Kidney (tissue), 14 donors: ENCODE results near the gene SH2D1B. TPM values are rescaled to one million over a fixed set of nuclear protein-coding genes. Genes with fewer than 3 reads are reported as not detected.

Source experiments
- DNase-seq, 5 donors: peaks; one replicate each; pipeline ENCODE4 v3.0.0-alpha.2; 2013 to 2020
- FAIRE-seq: peaks from 2 replicates; lab custom pipeline; 2012; peaks lifted over from hg19 to GRCh38; lab: Jason Lieb, UNC
- H3K27ac ChIP-seq, 2 donors: one replicate each; pipeline ENCODE4 v1.7.0; 2013; ENCODE audit warnings: low read depth in 2 of 2, low read length in 2 of 2, inconsistent platforms in 1 of 2
- H3K27me3 ChIP-seq: one replicate; pipeline ENCODE4 v1.7.1; 2013; ENCODE audit warnings: low read length, inconsistent platforms; ENCODE audit not compliant: control insufficient read depth, insufficient read depth
- H3K36me3 ChIP-seq, 3 donors: one replicate each; pipeline versions ENCODE4 v1.7.0 to v1.7.1; 2013; ENCODE audit warnings: low read length in 3 of 3, control low read depth in 1 of 3, inconsistent platforms in 1 of 3; ENCODE audit not compliant: insufficient read depth in 3 of 3, control insufficient read depth in 2 of 3
- H3K4me1 ChIP-seq, 3 donors: one replicate each; pipeline versions ENCODE4 v1.7.0 to v1.7.1; 2013; ENCODE audit warnings: low read length in 3 of 3, inconsistent platforms in 1 of 3, low read depth in 1 of 3; ENCODE audit not compliant: control insufficient read depth in 2 of 3, insufficient read depth in 2 of 3
- H3K4me3 ChIP-seq, 3 donors: one replicate each; pipeline versions ENCODE4 v1.7.0 to v1.8.1; 2013; ENCODE audit warnings: low read length in 3 of 3, control low read depth in 1 of 3, inconsistent platforms in 1 of 3
- H3K9ac ChIP-seq, 3 donors: one replicate each; pipeline versions ENCODE4 v1.7.0 to v1.7.1; 2013; ENCODE audit warnings: low read length in 3 of 3, control low read depth in 1 of 3, inconsistent platforms in 1 of 3
- H3K9me3 ChIP-seq, 3 donors: one replicate each; pipeline versions ENCODE4 v1.7.0 to v1.7.1; 2013; ENCODE audit warnings: low read length in 3 of 3, control low read depth in 1 of 3, inconsistent platforms in 1 of 3; ENCODE audit not compliant: control insufficient read depth in 2 of 3, insufficient read depth in 1 of 3
- intact Hi-C: fragments of 100-400 bp; cut with DNase I; formaldehyde crosslinking; loops from one replicate; pipeline ENCODE4 v1.11.1; 2022
- polyA plus RNA-seq: library from polyadenylated mRNA; stranded (reverse); fragments of 350-450 nt; fragmentation: Illumina TruSeq; extraction: RNeasy Lipid Tissue Mini Kit (QIAGEN cat#74804); gene quantifications from one replicate; pipeline ENCODE4 v1.2.3, GENCODE V29; 2014; ENCODE audit warnings: low read depth, low replicate concordance; ENCODE audit not compliant: insufficient read depth
- total RNA-seq: library from RNA; stranded (reverse); fragmentation: NEBNext Ultra II Directional; extraction: Animal tissue kit (Norgen Biotek cat#: 25700); gene quantifications from one replicate; pipeline ENCODE4 v1.2.1, GENCODE V29; 2021
- TF ChIP-seq, protein P1 (sequence below): IDR thresholded peaks from 3 replicates; pipeline ENCODE4 v1.5.1; 2012; ENCODE audit warnings: mild to moderate bottlenecking, moderate library complexity, borderline replicate concordance; ENCODE audit not compliant: insufficient read depth; ENCODE audit errors: extremely low read depth
- donor health status: control.
- donor health status: control.
- donor health status: control.
- donor health status: control.
- donor health status: control.
- donor health status: DM: yes; HTN: yes; CAD: no.
- donor health status: Normal renal cell carcinoma (clear cell type).

SH2D1B gene
- total and polyA plus RNA-seq, 2 donors from 2014 or later = 0.76 TPM; not detected in 1

DNA sequence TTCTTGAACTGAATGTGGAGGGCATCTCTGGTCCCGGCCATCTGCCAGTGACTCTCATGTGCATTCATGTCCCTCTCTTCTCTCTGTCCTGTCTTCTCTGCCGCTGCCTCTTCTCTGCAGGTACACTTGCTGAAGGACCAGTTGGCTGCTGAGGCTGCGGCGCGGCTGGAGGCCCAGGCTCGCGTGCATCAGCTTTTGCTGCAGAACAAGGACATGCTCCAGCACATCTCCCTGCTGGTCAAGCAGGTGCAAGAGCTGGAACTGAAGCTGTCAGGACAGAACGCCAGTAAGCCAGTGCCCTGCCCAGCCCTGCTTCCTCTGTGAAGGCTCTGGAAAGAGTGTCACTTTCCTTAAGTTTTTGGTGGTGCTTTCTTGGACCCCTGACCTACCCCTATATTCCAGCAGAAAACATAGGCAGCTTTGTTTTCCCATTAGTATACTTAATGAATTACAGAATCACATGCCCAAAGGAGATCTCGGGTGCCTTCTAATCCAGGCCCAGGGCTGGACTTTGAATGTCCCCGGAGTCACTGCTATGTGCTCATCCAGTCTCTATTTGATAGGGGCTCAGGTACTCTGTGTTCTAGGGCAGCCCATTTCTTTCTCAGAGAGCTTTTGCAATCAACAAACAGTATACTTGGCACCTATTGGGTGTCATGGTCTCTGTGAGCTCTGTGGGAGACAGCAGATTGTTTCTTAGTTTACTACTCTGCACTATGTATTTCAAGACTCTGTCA is 46.5 kb downstream of the SH2D1B start:
- H3K27ac ChIP-seq = no peak overlapping the region
- no peaks in the 10 kb centered on the region for H3K27me3 ChIP-seq
- TF ChIP-seq, protein P1, sequence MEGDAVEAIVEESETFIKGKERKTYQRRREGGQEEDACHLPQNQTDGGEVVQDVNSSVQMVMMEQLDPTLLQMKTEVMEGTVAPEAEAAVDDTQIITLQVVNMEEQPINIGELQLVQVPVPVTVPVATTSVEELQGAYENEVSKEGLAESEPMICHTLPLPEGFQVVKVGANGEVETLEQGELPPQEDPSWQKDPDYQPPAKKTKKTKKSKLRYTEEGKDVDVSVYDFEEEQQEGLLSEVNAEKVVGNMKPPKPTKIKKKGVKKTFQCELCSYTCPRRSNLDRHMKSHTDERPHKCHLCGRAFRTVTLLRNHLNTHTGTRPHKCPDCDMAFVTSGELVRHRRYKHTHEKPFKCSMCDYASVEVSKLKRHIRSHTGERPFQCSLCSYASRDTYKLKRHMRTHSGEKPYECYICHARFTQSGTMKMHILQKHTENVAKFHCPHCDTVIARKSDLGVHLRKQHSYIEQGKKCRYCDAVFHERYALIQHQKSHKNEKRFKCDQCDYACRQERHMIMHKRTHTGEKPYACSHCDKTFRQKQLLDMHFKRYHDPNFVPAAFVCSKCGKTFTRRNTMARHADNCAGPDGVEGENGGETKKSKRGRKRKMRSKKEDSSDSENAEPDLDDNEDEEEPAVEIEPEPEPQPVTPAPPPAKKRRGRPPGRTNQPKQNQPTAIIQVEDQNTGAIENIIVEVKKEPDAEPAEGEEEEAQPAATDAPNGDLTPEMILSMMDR = no peak
- peaks cover 0 to 2% (median 0%) of the 10 kb centered on the region in 3 donors for H3K36me3 ChIP-seq
- FAIRE-seq (no peak), DNase-seq (no peak)
- H3K4me1 ChIP-seq = peaks cover 0 to 2% (median 0%) of the 10 kb centered on the region in 3 donors
- no peak overlapping the region for H3K9ac ChIP-seq
- no peak overlapping the region for H3K4me3 ChIP-seq
- no peaks in the 10 kb centered on the region for H3K9me3 ChIP-seq
- intact Hi-C loops = no loop called here

DNA sequence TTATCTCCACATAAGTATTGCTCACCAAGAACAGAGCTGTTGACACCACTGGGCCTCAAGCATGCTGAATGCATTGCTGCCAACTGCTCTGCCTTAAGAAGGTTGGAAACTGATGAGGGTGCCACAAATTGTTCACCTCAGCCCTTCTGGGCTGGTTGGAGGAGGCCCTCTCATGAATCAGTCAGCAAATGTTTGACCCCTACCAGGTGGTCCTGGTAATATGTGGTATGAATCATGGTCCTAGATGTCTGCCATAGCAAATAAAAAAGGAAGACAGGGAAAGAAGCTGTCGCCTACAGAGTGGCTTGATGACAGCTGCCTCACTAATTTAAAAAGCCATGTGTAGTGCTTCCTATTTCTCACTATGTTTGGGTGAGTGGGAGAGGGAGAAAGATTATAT is 47.4 kb downstream of the SH2D1B start:
- H3K36me3 ChIP-seq = peaks cover 0 to 2% (median 0%) of the 10 kb centered on the region in 3 donors

DNA sequence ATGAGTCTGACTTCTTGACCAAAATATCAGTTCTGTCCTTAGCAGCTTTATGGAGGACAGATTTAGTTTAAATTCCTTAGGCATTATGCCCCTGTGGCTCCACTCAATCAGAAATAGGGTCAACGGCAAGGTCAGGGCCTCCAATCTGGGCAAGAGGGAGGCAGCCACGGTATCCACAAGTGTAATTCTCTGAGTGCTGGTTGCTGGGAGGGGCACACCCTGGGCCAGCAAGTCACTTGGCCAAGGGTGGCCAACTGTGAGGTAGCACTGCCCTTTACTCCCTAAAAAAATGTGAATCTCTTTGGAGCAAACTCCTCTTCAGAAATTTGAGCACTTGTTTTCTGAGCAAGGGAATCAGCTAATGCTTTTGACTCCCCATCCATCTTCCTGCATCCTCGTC is 48.1 kb downstream of the SH2D1B start:
- Histone ChIP-seq H3K9ac (no peak overlapping the region), H3K4me1 (peaks cover 0 to 4% (median 0%) of the 10 kb centered on the region in 3 donors), H3K36me3 (peaks cover 0 to 3% (median 2%) of the 10 kb centered on the region in 3 donors), H3K27ac (no peak overlapping the region), H3K4me3 (no peak overlapping the region), H3K9me3 (no peaks in the 10 kb centered on the region), H3K27me3 (no peaks in the 10 kb centered on the region)
- TF ChIP-seq, protein P1 = no peak
- intact Hi-C loops = no loop called here
- DNase-seq (no peak), FAIRE-seq (no peak)

More for the DNA sequence above, 47.4 kb downstream of the SH2D1B start:
- TF ChIP-seq, protein P1 = no peak
- Histone ChIP-seq H3K4me3 (no peak overlapping the region), H3K27me3 (no peaks in the 10 kb centered on the region), H3K27ac (no peak overlapping the region), H3K9me3 (no peaks in the 10 kb centered on the region), H3K4me1 (peaks cover 0 to 2% (median 0%) of the 10 kb centered on the region in 3 donors), H3K9ac (no peak overlapping the region)
- FAIRE-seq = no peak
- intact Hi-C loops = no loop called here
- DNase-seq = no peak
